Right lobe of liver (tissue), 6 donors: ENCODE data around the gene GPC4. TPM values are rescaled to one million over a fixed set of nuclear protein-coding genes. Genes with fewer than 3 reads are reported as not detected.

Source experiments
- ATAC-seq, 4 donors: fragments of 200-7000 bp; cut with Tn5 transposase; one replicate each; pipeline ENCODE4 v1.9.1; 2020; ENCODE audit warnings: mild to moderate bottlenecking in 4 of 4, moderate library complexity in 4 of 4
- DNase-seq, 3 donors: peaks; one replicate each; pipeline ENCODE4 v3.0.0-alpha.2; 2020
- H3K27ac ChIP-seq, 3 donors: fragments of 200-600 bp; one replicate each; pipeline ENCODE4 v1.8.0; 2022
- H3K27me3 ChIP-seq, 2 donors: fragments of 200-600 bp; one replicate each; pipeline ENCODE4 v1.8.0; 2022
- H3K36me3 ChIP-seq, 4 donors: fragments of 200-600 bp; sonication (generic) in 1 of 4; one replicate each; pipeline versions ENCODE4 v1.5.1 to v1.8.0; 2017 to 2022; ENCODE audit warnings: control low read depth in 1 of 4
- H3K4me1 ChIP-seq, 4 donors: fragments of 200-600 bp; sonication (generic) in 1 of 4; one replicate each; pipeline versions ENCODE4 v1.5.1 to v1.8.0; 2017 to 2022; ENCODE audit warnings: control low read depth in 1 of 4
- H3K4me3 ChIP-seq, 3 donors: fragments of 200-600 bp; one replicate each; pipeline ENCODE4 v1.8.0; 2022
- H3K9me3 ChIP-seq, 4 donors: fragments of 200-600 bp; sonication (generic) in 1 of 4; one replicate each; pipeline versions ENCODE4 v1.5.1 to v1.8.0; 2017 to 2022; ENCODE audit warnings: control low read depth in 1 of 4
- CTCF ChIP-seq, 4 donors: fragments of 200-600 bp in 3 of 4; fragments of 450-650 bp in 1 of 4; IDR thresholded peaks; one replicate each; pipeline versions ENCODE4 v1.5.1 to v1.8.0; 2016 to 2022; ENCODE audit warnings: antibody characterized with exemption in 4 of 4, mild to moderate bottlenecking in 2 of 4
- POLR2A ChIP-seq: fragments of 450-650 bp; IDR thresholded peaks from one replicate; pipeline ENCODE4 v1.6.1; 2017; ENCODE audit warnings: antibody characterized with exemption, mild to moderate bottlenecking
- WGBS: methylation state at CpG from one replicate; pipeline ENCODE4 v1.1.6; 2018; ENCODE audit warnings: low coverage, low lambda C conversion rate; ENCODE audit not compliant: insufficient coverage; ENCODE audit errors: missing lambda C conversion rate; 5-methylcytosine and 5-hydroxymethylcytosine counted together
- intact Hi-C, 2 donors: fragments of 100-400 bp; cut with DNase I; formaldehyde crosslinking; loops; one replicate each; pipeline versions ENCODE4 v1.11.2 to v1.14.1; 2022
- total RNA-seq, 6 experiments: library from RNA; depleted of rRNA in 2 of 6; stranded (reverse); fragments of >200 nt in 2 of 6; fragmentation: NEBNext Ultra II Directional in 3 of 6; extraction: Animal tissue kit (Norgen Biotek cat#: 25700) in 3 of 6; gene quantifications; one replicate each; pipeline versions ENCODE4 v1.1.0 to v1.2.4, GENCODE V29; 2016 to 2023
- donor health status: DM: no; HTN: yes; CAD: no.
- donor health status: DM: no; HTN: no; CAD: no.
- donor health status: DM: no; HTN: no; CAD: no.
- donor health status: DM: no; HTN: yes; CAD: no.
- donor health status: DM: no; HTN: yes; CAD: no.

The GPC4 gene
- total RNA-seq, 6 experiments from 2014 or later, result 0.88 to 2.3 (median 1.2) TPM

- no peaks in the 10 kb centered on the region for H3K4me1 ChIP-seq
- WGBS, result 25% methylated on average over 1 of the region's 1 CpG
- no peaks in the 10 kb centered on the region for H3K36me3 ChIP-seq
- DNase-seq (no peak), ATAC-seq (no peak)
- intact Hi-C loops, result no loop called here
- TF ChIP-seq CTCF (IDR thresholded peaks at IDR 0.05) (no peak), POLR2A (no peak)
- H3K27me3 ChIP-seq, result no peaks in the 10 kb centered on the region
- no peak overlapping the region for H3K27ac ChIP-seq
- H3K4me3 ChIP-seq, result no peak overlapping the region
- no peaks in the 10 kb centered on the region for H3K9me3 ChIP-seq
Measured at GRCh38 chrX:133365871-133366611, 49.2 kb downstream of the GPC4 start.

DNA sequence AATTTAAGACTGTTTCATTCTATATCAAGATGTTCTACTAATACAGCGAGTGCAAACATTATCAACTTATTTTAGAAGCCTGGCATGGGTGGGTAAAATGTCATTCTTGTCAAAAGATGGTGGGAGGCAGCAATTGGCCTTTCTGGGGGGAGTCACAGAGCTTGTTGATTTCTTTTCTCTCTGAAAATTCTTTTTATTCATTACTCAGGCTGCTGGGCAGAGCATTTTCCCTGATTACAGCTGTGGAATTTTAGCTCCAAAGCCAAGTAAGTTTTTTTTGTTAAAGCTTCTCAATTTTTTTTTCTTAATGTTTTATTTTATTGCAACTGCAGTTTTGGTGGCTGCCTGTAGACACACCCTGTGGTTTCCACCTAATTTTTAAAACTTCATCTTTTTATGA is 50.4 kb downstream of the GPC4 start:
- 77% methylated on average over 1 of the region's 1 CpG for WGBS
- Histone ChIP-seq H3K27me3 (no peaks in the 10 kb centered on the region), H3K4me1 (no peaks in the 10 kb centered on the region), H3K27ac (no peak overlapping the region), H3K9me3 (no peaks in the 10 kb centered on the region), H3K4me3 (no peak overlapping the region), H3K36me3 (no peaks in the 10 kb centered on the region)
- ATAC-seq (no peak), DNase-seq (no peak)
- TF ChIP-seq POLR2A, result no peak
- TF ChIP-seq CTCF (IDR thresholded peaks at IDR 0.05), result no peak
- intact Hi-C loops, result no loop called here

DNA sequence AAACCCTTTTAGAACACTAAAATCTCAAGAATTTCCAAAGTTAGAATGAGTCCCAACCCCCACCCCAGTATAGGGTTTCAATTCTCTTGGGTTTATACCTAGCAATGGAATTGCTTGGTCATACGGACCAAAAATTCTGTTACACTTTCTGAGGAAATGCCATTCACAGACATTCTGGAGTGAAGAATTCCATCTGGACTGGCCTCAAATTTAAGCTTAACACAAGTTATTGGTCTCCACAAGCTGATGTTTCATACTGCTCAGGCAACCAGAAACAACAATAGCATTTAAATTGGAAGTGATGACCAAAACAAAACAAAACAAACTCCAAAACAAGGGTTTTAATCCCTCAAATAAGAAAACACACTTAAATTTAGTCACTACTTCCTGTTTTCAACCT is 51.1 kb downstream of the GPC4 start:
- Histone ChIP-seq H3K27ac (no peak overlapping the region), H3K27me3 (no peaks in the 10 kb centered on the region), H3K9me3 (no peaks in the 10 kb centered on the region), H3K4me3 (no peak overlapping the region), H3K36me3 (no peaks in the 10 kb centered on the region), H3K4me1 (no peaks in the 10 kb centered on the region)
- ATAC-seq (no peak), DNase-seq (no peak)
- TF ChIP-seq CTCF (IDR thresholded peaks at IDR 0.05), result no peak
- TF ChIP-seq POLR2A, result no peak
- intact Hi-C loops, result no loop called here
- WGBS, result 80% methylated on average over 1 of the region's 1 CpG

GRCh38 chrX:133362538-133362937 is 52.8 kb downstream of the GPC4 start:
- intact Hi-C loops, result no loop called here
- no peaks in the 10 kb centered on the region for H3K27me3 ChIP-seq
- WGBS, result 21% methylated on average over 2 of the region's 2 CpGs

More at GRCh38 chrX:133362538-133362937, 52.8 kb downstream of the GPC4 start:
- Histone ChIP-seq H3K4me3 (no peak overlapping the region), H3K9me3 (no peaks in the 10 kb centered on the region), H3K27ac (no peak overlapping the region), H3K4me1 (no peaks in the 10 kb centered on the region), H3K36me3 (no peaks in the 10 kb centered on the region)
- ATAC-seq, result no peak
- no peak for DNase-seq
- TF ChIP-seq CTCF (IDR thresholded peaks at IDR 0.05), result no peak
- TF ChIP-seq POLR2A, result no peak
